ENCODE results near the gene GRIA4.
"Not testable (repeated sequence)": the region's sequence is repeated elsewhere in the genome, so short reads cannot be mapped to it uniquely, and the experiment has no call there.

Gene GRIA4

DNA sequence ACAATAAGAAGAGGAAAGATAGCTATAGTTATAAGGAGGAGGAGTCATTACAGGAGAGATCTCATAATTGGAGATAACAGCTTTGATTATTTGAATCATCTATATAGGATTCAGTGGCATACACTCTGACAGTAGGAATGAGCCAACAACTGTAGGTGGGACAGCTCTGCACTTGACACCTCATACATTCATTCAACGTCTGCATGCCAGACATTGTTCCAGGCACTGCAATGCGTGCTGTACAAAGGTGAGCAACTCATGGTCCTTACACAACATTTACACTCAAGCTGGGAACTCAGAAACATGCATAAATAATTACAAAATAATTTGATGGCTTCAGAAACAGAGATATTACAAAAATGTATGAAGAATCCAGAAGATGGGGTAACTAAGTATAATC is 257.9 kb downstream of the GRIA4 start:
- no peak for DNase-seq

DNA sequence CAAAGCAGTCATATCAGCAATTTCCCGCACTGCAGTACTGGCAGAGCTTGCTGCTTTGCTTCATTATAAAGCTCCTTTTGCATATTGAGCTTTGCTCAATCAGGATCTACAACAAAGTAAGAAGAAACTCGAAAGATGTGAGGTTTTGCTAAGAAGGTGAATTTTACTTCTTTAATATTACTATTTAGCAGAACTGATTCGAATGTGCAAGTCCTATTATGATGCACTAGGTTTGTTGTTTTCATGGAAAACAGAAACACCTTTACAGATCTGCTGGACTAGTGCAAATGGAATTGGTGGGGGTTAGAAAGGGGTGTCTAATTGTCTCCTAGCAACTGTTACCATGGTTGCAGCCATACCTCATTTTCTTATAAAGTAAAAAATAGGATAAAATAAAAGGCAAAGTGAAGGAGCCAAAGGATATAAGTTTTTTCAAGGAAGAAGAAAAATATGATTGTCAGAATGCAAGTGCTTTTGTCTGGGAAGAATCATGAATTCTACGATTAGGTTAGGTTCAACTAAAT is 259.0 kb downstream of the GRIA4 start:
- no peak for DNase-seq

DNA sequence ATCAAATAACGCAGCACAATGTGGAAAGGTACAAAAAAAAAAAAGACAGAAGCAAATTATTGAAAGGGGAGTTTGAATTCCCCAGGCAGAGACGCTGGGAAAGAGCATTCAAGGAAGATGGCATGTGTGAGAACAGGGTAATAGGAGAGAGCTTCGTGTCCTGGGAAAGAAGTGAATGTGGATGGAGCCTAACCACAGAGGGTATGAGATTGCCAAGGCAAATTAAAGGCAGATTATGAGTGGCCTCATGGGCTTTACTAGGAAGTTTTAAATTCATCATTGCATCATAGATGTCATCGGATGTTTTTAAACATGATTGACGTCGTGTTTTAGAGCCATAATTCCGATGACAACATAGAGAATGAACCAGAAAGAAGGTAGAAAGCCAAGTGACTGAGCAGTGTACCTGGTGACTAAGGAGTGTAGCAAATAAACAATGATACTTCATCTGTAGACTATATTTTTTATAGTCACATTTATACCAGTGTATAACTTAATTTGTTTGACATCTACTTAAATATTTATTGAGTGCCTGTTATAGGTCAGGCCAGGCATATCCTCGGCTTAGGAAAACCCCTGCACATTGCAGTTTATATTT is 260.7 kb downstream of the GRIA4 start:
- no peak for DNase-seq

DNA sequence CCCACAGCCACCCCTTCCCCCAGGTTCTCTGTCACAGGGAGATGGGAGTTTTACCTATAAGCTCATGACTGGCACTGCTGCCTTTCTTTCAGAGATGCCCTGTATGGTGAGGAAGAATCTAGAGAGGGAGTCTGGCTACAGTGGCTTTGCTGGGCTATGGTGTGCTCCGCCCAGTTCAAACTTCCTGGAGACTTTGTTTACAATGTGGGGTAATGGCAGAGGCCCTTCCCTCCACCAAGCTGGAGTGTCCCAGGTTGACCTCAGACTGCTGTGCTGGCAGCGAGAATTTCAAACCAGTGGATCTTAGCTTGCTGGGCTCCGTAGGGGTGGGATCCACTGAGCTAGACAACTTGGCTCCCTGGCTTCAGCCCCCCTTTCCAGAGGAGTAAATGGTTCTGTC is 268.6 kb downstream of the GRIA4 start:
- DNase-seq: no peak

DNA sequence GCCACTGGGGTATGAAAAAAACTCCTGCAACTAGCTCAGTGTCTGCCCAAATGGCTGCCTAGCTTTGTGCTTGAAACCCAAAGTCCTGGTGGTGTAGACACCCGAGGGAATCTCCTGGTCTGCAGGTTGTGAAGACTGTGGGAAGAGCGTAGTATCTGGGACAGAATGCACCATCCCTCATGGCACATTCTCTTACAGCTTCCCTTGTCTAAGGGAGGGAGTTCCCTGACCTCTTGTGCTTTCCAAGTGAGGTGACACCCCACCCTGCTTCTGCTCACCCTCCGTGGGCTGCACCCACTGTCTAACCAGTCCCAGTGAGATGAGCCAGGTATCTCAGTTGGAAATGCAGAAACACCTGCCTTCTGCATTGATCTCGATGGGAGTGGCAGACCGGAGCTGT is 269.1 kb downstream of the GRIA4 start:
- not testable (repeated sequence) for DNase-seq

DNA sequence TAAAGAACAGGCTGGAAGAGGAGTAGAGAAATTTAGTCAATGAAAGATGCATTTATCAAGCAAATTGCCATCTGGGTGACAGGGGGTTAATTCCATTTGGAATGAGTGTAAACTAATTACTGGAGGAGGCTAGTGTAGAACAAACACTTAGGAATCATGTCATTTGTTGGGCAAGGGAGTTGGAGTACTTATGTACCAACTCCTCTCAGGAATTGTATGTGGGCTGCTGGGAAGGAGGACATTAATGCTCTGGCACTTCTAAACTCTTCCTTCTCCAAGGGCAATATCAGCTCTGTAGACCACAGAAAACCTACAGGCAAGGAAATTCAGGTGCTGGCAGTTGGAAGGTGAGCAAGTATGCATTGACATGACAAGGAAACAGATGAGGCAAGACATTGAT is 271.2 kb downstream of the GRIA4 start:
- DNase-seq: no peak

DNA sequence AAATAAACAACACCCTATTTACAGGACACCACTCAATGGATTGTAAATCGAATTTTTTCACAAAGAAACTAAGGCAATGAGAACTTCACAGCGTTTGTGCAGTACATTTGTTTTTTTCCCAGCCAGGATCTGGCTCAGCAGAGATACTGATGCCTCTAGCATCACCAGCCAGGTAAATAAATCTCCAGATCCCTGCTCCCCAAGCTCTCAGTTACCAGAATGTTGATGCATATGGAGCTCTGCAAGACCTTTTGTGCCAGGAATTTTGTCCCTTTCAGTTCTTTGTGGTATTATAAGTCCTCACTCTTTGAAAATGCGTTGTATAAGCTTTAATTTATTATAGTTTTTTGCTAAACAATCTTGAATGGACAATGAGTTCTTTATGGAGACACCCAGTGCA is 274.6 kb downstream of the GRIA4 start:
- DNase-seq: no peak

DNA sequence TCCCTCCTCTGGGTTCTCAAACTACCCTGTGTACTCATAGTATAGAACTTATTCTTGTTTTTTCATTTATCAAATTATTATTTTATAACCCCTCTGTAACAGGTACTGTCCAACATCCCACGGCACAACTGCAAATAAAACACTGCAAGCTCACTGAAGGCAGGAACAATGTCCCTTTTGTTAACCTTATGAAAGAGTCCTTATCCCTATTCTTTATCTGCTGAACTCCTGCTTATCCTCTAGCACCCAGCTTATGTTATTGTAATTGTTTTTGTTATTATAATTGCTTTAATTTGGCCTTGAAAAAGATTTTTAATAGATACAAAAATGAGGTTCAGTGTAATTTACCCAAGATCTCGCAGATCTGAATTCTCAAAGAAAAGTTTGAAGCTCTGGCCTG is 281.8 kb downstream of the GRIA4 start:
- DNase-seq: no peak

DNA sequence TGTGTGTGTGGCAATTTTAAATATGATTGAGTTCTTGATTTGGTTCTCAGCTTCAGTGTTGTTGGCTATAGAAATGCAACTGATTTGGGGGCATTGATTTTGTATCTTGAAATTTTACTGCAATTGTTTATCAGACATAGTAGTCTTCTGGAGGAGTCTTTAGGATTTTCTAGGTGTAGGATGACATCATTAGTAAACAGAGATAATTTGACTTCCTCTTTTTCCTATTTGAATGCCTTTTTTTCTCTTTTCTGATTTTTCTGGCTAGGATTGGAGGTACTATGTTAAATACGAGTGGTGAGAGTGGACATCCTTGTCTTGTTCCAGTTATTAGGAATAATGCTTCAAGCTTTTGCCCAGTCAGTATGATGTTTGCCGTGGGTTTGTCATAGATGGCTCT is 287.3 kb downstream of the GRIA4 start:
- DNase-seq: no peak

DNA sequence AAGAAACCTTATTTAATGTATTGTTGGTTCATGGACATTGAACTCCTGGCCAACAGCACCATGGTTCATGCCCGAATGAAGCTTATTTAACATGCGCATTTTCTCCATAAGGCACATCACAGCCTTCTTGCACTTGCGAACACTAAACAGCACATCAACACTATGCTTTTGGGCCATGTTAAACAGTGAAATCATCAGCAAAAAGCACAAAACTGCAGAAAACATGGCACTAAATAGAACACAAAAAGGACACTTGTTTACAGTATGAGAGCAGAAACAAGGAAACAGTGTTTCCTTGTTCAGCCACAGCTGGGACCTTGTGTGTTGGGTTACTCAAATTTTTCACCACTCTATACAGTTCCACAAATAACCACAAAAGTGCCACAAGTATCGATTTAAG is 289.9 kb downstream of the GRIA4 start:
- no peak for DNase-seq

DNA sequence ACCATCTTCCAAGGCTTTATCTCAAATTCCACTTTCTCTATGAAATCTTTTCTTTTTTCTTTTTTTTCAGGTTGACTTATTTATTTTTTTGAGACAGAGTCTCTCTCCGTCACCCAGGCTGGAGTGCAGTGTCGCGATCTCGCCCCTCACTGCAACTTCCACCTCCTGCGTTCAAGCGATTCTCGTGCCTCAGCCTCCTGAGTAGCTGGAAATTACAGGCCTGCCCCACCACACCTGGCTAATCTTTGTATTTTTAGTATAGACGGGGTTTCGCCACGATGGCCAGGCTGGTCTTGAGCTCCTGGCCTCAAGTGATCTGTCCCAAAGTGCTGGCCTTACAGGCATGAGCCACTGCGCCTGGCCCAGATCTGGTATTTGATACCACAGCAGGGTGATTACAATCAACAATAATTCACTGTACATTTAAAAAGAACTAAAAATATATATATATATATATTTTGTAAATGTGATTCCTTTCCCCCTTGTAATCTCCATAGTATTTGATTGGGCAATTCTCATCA is 290.7 kb downstream of the GRIA4 start:
- DNase-seq: no peak

DNA sequence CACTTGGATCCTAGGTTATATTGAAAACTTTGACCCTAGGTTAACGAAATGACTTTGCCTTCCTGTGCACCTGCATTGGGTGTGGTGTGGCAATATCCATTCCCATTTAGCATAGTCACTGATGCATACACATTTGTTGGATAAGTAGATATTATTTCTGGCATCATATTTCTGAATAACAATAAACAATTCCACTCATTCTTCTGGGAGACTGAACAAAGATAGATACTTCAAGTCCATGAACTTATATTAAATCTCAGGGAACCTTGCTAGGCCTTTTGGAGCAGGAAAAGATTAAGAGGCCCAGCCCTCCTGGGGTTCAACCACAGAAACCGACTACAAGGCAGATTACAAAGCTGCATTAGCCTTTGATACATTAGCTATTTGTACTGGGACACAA is 293.2 kb downstream of the GRIA4 start:
- DNase-seq: no peak

DNA sequence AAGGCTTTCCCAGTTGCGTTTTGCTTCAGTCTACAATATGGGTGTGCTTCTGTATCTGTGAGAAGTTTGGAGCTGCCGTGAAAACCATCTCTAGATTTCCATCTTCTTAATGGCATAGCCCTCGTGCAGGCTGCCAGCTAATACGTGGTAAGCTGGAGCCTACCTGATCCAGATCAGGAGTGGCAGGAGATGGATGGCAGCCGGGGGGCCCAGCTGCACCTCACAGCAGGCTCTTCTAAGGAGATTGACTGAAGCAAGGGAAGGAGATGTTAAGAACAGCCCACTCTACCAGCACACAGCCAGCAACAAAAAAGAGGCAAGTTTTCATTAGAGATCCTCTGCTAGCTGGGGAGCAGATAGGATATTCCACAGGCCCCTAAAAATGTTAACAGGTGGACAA is 296.6 kb downstream of the GRIA4 start:
- DNase-seq: no peak

DNA sequence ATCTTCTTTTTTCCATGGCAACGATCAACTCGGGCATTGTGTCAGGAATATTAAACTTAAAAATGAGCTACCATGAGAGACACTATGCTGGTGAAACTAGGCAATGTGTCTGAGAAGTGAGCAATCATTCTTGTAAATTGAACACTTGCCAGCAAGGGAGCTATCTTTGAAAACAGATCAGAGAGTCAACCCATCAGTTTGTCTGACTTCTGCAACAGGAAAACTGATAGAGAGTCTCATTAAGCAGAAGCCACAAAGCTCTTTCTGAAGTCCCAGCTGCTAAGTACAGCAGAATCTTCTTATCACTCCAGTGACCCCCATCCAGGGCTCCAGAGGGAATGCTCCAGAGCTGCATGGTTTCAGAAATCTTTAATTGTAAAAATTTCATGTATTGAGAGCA is 297.4 kb downstream of the GRIA4 start:
- no peak for DNase-seq

DNA sequence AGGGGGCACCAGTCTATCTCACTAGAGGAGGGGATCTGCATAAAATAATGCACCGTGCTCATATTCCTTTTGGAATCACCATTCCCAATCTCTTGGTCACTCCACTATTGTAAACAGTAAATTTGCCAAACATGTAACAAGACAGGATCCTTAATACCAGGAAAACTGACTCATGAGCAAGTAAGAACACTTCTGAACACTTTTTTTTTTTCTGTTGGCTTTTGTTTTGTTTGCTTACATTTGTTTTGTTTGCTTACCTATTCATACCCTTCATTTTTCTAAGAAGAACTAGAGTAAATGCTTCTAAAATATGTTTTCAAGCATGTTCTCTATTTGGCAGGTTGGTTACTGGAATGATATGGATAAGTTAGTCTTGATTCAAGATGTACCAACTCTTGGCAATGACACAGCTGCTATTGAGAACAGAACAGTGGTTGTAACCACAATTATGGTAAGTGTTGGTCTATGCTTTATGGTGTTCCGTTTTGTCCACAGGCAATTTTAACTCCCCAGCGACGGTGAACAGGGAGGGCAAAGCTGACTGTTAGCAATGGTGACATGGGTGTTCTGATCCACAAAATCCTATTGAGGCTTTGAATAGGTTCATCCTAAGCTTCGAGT is 300.3 kb downstream of the GRIA4 start:
- DNase-seq: no peak

DNA sequence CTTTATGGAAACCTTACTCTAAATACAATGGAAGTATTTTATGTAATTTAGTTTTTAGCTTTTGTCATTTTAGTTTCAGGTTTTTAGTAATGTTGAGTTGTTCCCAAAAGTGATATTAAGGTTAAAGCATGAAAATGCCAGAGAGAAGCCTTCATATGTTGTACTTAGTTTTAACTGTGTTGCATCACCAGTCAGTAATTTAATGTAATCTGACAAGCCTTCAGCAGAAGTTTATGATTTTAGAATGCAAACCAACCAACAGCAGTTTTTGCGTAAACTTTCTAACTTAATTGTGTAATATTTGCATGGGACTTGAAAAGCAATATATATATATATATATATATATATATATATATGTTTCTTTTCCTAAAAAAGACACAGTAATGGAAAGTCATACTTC is 301.6 kb downstream of the GRIA4 start:
- DNase-seq: no peak

DNA sequence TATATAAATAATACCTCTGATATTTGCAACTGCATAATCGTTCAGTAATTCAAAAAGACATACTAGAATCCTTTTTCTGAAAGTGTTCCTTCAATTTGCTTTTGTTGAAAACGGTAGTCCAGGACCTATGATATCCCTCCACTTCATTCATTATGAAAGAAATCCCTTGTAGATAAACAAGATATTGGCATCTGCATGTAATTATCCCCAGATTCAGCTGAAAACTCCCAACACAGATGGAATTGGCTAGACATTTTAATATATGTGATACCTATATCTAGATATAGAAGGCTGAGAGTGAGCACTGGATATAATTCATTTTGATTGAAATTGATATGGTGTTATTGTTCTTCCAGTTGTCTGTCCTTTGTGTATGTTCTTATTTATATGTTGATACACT is 302.8 kb downstream of the GRIA4 start:
- DNase-seq: no peak

DNA sequence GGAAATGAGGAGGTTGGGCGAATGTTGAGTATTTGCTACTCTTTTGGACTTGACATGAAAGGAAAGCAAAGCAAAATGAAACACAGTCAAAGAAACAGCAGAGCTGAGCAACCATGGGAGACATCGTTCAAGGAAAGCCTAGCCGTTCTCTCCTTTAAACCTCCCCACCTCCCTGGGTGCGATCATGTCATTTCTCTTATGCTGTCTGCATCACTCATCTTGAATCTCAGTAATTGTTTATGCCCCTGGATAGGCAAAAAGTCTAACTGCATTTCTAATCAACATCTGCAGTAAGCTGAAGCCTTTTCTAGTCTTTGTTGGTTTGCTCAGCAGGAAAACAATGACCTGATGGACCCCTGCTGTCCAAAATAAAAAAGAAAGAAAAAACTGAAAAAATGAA is 305.1 kb downstream of the GRIA4 start:
- DNase-seq: no peak

DNA sequence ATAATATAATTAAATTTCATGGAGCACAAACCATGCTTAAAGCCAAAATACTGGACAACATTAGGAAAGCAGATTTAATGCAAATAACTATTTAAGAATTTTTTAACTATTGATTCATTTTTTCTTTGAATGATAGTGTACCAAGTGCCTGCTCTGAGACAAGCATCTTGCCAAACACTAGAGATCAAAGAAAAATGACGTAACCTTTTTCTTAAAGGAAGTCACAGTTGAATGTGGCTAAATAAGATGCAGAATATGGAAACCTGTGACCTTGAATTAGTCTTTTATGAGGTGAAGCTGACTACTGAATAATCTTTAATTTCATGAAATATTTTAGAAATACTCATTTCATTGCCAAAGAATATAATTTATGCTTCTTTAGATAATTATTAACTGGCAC is 308.2 kb downstream of the GRIA4 start:
- no peak for DNase-seq

DNA sequence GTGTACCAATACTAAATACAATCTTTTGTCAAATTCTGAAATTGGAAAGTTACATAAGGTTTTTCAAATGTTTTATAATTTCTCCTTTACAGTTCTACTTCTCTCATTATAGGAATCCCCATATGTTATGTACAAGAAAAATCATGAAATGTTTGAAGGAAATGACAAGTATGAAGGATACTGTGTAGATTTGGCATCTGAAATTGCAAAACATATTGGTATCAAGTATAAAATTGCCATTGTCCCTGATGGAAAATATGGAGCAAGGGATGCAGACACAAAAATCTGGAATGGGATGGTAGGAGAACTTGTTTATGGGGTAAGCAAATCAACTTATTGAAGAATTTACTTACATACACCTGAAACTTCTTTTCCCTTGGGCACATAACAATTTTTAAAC is 308.7 kb downstream of the GRIA4 start:
- DNase-seq: no peak

DNA sequence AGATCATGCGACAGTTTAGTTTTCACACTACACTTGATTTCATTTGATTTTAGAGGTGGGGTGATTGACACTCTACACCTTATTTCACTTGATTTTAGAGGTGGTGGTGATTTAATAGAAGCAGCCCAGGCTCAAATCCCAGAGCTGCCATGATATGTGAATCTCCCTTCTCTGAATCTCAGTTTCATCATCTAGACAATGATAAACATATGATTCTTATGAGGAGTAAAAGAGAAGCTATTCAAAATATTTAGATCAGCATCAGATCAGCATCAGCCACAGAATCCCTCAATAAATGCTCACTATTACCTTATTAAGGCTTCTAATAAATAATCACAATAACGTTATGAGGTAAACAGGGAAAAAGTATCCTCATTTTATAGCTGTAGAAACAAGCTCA is 313.4 kb downstream of the GRIA4 start:
- no peak for DNase-seq

DNA sequence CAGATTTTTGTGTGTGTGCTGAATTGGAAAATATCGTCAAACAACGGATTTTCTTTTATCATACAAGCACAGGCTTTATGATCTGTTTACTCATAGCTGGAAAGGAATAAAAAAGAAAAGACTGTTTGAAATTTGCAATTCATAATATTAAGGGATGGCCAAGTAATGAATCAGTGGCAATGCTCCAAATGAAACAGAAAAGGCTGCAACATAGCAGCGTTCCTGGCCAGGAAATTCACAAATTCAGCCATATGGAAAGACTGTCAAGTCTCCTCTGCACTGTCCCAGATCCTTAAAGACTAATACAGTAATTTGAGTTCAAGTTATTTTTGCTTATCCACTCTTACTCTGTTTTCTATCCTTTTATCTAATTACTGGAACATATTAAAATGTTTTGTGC is 313.9 kb downstream of the GRIA4 start:
- DNase-seq: no peak

DNA sequence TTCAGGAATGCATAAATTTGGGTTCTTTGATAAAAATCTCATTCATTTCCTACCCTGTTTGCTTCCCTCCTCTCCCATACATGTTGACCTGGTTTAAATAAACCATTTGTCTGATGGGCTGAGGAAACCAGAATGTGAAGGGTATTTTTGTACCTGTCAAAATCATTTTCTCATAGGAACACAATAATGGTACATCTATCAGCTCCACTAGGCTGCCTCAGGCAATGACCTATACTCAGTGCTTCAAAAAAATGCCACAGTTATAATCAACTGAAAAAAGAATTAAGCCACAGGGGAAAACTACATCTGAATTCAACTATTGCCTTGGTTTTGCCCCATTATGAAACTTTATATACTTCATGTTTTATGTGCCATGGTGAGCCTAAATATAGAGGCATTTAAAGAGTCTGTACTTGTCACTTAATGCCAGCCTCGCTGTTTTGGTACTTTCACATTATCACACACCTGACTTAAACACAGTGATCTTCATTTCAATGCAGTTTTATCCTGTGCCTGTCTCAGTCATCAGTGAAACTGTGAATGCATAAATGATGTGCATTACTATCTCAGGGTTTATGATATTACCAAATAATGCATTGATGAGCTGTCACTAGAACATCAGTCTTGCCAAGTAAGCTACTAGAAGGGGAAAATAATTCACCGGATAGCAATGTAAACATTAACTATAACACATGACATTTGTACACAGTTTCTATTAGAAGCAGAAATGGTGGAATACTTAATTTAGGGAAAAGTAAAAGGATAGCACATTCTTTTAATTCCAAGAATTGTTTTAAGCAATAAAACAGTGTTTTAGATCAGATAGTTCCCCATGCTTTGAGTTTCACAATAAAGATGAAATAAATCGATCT is 319.4 kb downstream of the GRIA4 start:
- DNase-seq: no peak

DNA sequence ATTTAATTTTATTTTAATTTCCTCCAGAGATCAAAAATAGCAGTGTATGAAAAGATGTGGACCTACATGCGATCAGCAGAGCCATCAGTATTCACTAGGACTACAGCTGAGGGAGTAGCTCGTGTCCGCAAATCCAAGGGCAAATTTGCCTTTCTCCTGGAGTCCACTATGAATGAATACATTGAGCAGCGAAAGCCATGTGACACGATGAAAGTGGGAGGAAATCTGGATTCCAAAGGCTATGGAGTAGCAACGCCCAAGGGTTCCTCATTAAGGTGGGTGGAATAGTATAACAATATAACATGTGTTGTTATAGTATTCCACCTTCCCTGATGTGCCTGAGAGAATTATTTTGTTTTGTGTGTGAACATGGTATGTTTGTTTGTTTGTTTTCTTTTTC is 323.8 kb downstream of the GRIA4 start:
- DNase-seq: no peak
